22Rv1 (cell line): Measurements from ENCODE around the gene RNF220.
"Not testable (repeated sequence)": the region's sequence is repeated elsewhere in the genome, so short reads cannot be mapped to it uniquely, and the experiment has no call there.

Experiments
- CTCF ChIP-seq: fragments of 450-650 bp; IDR thresholded peaks from 2 replicates; pipeline ENCODE4 v1.5.1; 2017; ENCODE audit warnings: mild to moderate bottlenecking
- ZFX ChIP-seq: fragments of 450-650 bp; IDR thresholded peaks from 2 replicates; pipeline ENCODE4 v1.6.1; 2017; ENCODE audit warnings: antibody characterized with exemption, borderline replicate concordance

DNA sequence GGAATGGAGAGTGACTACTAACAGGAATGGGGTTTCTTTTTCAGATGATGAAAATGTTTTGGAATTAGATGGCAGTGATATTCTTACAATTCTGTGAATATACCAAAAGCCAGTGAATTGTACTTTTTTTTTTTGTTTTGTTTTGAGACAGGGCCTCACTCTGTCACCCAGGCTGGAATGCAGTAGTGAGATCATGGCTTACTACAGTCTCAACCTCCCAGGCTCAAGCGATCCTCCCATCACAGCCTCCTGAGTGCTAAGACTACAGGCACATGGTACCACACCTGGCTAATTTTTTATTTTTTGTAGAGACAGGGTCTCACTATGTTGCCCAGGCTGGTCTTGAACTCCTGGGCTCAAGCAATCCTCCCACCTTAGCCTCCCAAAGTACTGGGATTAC, 261.7 kb downstream of the RNF220 start:
- TF ChIP-seq CTCF, ZFX: not testable (repeated sequence)
